ENCODE data around the gene MIEF1. TPM values are rescaled to one million over a fixed set of nuclear protein-coding genes. Genes with fewer than 3 reads are reported as not detected.

MIEF1 gene
- total and polyA plus RNA-seq, 2 donors (not counting 1 experiment from before 2014, with no cell fraction given): 9.8 to 37.2 TPM

- ChIA-PET CTCF (interaction anchor here (0.7 to 2.7 kb wide), 7 partner anchors 22 to 1383 kb away, joined by 3 to 9 read pairs (median 3); partner anchors contain the start of gene TAB1), POLR2A (interaction anchor here (0.5 to 2.2 kb wide), 4 partner anchors 21 to 575 kb away, joined by 3 to 12 read pairs (median 6); partner anchors contain the start of gene RPL3)
- intact Hi-C loops (cut with micrococcal nuclease): loop anchor here (1.0 to 5.0 kb wide), 3 partner anchors 25 to 72 kb away; partner anchors contain the start of gene TAB1
- no peak overlapping the region for H2AFZ ChIP-seq (ENCODE audit: insufficient read depth, low read depth, low read length, poor library complexity, severe bottlenecking)
- H3K9me3 ChIP-seq (ENCODE audit: control extremely low read depth in 1 of 3, control insufficient read depth in 2 of 3, insufficient read depth in 1 of 3, low read length in 2 of 3): no peaks in the 10 kb centered on the region
- no peaks in the 10 kb centered on the region for H3K9me3 Mint-ChIP-seq (ENCODE audit: insufficient read depth)
- peaks cover 28% of the 10 kb centered on the region for H3K79me2 ChIP-seq (ENCODE audit: control insufficient read depth, insufficient read depth, low read length)
- H3K27ac Mint-ChIP-seq: peak overlapping the region; percentile 89
- peak overlapping the region in 1 of 5 experiments; percentile 14 for H3K4me3 ChIP-seq (ENCODE audit: control extremely low read depth in 1 of 5, extremely low read depth in 1 of 5, insufficient read depth in 1 of 5, low read depth in 2 of 5, low read length in 4 of 5)
- H3K4me1 Mint-ChIP-seq: peaks cover 64% of the 10 kb centered on the region
- ATAC-seq (ENCODE audit: low read depth) (peak; percentile 60), DNase-seq (peak; percentile 43)
- no peaks in the 10 kb centered on the region for H3K27me3 ChIP-seq (replicated peaks in 1 of 4; ENCODE audit: control extremely low read depth in 1 of 4, control insufficient read depth in 3 of 4, insufficient read depth in 4 of 4, low read length in 3 of 4)
- peak overlapping the region; percentile 85 for H3K4me3 Mint-ChIP-seq
- H3K4me1 ChIP-seq (ENCODE audit: control insufficient read depth in 2 of 2, insufficient read depth in 2 of 2, low read length in 2 of 2): peaks cover 41 to 69% of the 10 kb centered on the region in 2 donors
- peak overlapping the region; percentile 40 to 68 for H3K27ac ChIP-seq (ENCODE audit: low read length in 2 of 2)
- peak overlapping the region; percentile 69 for H3K4me2 ChIP-seq (replicated peaks; ENCODE audit: low read depth, low read length, poor library complexity, severe bottlenecking)
- H3K27me3 Mint-ChIP-seq: no peaks in the 10 kb centered on the region
- no peaks in the 10 kb centered on the region for H3K36me3 ChIP-seq (replicated peaks in 1 of 2; ENCODE audit: control extremely low read depth in 1 of 2, control insufficient read depth in 1 of 2, extremely low read depth in 1 of 2, insufficient read depth in 2 of 2, low read length in 1 of 2)
- no peak for TF ChIP-seq EZH2 (IDR thresholded peaks at IDR 0.05; ENCODE audit: borderline replicate concordance, insufficient read depth, low read depth, low read length, poor library complexity, severe bottlenecking)
- TF ChIP-seq, protein P1, sequence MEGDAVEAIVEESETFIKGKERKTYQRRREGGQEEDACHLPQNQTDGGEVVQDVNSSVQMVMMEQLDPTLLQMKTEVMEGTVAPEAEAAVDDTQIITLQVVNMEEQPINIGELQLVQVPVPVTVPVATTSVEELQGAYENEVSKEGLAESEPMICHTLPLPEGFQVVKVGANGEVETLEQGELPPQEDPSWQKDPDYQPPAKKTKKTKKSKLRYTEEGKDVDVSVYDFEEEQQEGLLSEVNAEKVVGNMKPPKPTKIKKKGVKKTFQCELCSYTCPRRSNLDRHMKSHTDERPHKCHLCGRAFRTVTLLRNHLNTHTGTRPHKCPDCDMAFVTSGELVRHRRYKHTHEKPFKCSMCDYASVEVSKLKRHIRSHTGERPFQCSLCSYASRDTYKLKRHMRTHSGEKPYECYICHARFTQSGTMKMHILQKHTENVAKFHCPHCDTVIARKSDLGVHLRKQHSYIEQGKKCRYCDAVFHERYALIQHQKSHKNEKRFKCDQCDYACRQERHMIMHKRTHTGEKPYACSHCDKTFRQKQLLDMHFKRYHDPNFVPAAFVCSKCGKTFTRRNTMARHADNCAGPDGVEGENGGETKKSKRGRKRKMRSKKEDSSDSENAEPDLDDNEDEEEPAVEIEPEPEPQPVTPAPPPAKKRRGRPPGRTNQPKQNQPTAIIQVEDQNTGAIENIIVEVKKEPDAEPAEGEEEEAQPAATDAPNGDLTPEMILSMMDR (IDR thresholded peaks at IDR 0.05): no peak
- peaks cover 4% of the 10 kb centered on the region for H4K20me1 ChIP-seq (ENCODE audit: control insufficient read depth, insufficient read depth, low read length, poor library complexity, severe bottlenecking)
- peak overlapping the region; percentile 32 for H3K9ac ChIP-seq (ENCODE audit: low read length)
- 23% methylated on average over 12 of the region's 13 CpGs for WGBS (ENCODE audit: insufficient coverage)
Observed at GRCh38 chr22:39471381-39472141, 30.5 kb upstream of the MIEF1 start.

Data from B cell (primary cell).